NCI-H82 treated with DMSO at 0.1 percent for 48 hours (cell line): ENCODE data around the gene ACTR8.

ENCODE experiments used
- DNase-seq: peaks from one replicate; lab custom pipeline; 2025; ENCODE audit not compliant: unreplicated experiment; lab: John Stamatoyannopoulos, UW

The ACTR8 gene

DNA sequence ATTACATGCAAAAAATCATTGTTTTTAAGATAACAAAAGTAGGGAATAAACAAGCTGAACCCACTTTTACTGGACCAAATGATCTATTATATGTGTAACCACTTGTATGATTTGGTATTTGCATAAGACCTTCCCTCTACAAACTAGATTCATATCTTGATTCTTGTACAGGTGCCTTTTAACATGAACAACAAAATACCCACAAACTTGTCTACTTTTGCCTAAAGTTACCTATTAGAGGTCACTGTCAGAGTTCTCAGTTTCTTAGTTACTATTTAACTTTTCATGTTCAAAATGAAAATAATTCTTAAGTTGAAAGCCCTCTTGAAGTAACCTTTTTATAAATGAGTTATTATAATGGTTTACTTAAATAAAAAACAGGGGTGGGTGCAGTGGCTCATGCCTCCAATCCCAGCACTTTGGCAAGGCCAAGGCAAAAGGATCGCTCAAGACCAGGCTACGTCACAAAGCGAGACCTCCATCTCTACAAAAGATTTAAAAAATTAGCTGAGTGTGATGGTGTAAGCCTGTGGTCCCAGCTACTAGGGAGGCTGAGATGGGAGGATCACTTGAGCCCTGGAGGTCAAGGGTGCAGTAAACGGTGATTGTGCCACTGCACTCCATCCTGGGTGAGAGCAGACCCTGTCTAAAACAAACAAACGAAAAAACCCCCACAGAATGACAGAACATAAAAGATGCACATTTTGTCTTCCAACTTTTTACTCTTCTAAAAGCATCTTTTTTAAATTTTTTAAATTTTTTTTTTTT is 16.0 kb downstream of the ACTR8 start:
- DNase-seq = no peak

DNA sequence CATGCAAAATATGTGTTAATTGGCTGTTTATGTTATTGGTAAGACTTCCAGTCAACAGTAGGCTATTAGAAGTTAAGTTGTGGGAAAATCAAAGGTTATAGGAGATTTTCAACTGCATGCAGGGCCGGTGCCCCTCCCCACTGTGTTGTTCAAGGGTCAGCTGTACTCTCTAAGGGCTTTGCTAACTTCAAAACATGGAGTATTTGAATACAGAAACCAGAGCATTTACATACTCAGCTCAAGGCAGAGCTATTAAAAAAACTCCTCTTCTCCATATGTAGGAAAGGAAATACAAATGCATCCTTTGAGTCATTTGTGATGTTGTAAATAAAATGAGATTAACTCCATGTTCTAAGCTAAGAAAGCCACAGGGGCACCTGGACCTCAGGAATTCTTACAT is 18.8 kb downstream of the ACTR8 start:
- no peak for DNase-seq

DNA sequence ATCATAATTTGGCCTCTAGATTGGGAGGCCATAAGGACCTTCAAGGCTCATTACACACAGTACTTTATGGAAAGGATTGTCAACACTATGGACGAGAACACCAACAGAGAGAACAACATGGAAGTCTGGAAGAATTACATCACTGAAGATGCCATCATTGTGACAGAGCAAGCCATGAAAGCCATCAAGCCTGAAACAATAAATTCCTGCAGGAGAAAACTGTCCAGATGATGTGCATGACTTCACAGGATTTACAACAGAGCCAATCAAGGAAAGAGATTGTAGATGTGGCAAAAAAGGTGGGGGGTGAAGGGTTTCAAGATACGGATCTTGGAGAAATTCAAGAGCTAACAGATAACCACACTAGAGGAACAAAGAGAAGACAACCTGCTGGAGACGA is 19.7 kb downstream of the ACTR8 start:
- DNase-seq = no peak

DNA sequence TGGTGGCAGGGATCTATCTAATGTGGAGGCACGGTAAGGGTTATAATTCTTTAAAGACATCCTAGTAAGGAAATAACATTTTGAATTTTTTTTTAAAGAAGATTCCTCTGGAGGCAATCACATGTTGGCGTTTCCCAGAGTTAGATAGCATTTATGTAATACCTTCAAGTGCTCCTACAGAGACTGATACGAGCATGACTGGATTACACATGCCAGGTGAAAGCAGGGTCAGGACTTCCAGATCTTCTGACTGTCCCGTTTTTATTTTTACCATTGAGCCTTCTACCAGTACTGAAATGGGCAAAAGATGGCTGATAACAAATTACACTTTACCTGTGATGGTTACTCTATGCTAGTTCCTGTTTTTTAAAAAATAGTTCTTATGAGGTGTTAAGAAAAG is 21.8 kb downstream of the ACTR8 start:
- DNase-seq = no peak

DNA sequence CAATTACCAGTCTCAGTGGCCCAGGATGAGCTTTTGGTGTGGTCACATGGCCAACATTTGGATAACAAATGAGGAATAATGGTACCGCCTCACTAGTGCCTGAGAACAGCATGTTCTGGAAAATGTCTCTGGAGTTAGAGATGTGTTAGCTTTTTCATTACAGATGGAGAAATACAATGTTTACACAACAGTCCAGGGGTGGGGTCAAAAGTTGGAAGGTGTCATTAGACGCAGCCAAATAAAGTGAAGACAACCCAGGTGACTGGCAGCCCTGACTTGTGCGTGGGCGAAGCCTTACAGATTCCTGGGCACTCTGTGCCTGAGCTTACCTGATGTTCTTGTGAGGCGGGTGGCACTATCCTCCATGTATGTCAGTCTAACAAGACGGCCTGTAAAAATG is 22.8 kb downstream of the ACTR8 start:
- no peak for DNase-seq

DNA sequence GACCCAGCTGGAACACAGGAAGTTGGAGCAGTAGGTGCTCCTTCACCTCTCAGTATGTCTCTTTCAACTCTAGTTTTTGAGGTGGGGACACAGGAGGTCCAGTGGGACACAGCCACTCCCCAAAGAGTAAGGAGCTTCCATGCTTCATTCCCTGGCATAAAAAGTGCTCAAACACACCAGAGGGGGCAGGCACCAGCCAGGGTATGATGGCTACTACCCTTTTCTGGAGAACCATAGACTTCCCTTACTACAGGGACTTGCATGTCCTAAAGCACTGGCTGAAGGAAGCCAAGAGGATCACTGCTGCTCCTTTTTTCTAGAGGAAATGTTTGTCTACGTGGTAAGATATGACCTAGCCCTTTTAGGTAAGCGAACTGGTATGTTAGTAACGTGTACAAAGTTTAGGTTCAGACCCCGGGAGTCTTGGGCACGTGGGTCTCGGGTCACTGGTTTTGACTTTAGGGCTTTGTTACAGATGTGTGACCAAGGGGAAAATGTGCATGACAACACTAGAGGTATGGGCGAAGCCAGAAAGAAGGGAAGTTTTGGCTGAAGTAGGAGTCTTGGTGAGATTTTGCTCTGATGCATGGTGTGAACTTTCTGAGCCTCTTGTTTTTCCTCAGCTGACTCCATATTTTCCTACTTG is 23.7 kb downstream of the ACTR8 start:
- no peak for DNase-seq

DNA sequence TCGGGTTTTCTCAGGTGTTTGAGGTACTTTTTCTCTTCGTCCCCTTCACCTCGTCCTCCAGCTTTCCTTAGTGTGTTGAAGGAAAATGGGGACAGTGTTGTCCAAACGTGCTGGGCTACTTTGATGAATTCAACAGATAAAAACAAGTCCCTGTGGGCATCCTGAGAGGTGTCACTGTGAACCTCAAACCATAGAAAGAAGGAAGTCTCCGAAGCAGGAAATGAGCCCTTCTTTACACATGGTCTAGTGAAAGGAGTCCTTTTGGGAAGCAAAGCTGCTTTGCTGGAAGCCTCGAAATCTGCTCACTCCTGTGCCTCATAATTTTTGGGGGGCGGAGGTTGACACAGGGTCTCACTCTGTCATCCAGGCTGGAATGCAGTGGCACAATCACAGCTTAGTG is 25.0 kb downstream of the ACTR8 start:
- DNase-seq = no peak

DNA sequence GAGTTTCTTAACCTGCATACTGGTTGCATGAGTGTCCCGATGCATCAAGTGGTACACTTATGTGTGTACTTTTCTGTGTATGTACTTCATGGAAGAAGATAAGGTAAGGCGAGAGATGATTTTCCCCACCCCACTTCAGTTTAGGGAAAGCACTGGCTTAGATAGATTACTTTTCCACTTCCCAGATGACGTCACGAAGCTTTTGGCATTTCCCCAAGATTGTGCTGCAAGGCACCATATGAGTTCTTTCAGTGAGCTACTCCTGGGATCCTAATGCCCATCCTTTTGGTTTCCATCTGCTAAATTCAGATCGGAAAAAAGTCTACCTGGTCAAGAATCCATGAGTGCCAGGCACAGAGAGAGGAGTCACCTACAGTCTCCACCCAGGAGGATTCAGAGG is 31.1 kb downstream of the ACTR8 start:
- DNase-seq = no peak

DNA sequence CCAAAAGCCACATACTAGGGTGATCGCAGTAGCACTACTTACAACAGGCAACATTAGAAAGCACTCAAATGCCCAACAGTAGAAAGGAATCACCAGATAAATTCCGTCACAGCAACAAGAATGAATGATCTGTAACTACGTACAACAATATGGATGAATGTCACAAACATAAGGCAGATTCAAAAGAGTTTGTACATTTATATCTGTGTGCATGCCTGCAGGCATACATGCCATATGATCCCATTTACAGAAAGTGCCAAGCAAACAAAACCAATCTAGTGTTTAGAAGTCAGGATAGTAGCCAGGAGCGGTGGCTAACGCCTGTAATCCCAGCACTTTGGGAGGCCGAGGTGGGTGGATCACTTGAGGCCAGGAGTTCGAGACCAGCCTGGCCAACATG is 32.0 kb downstream of the ACTR8 start:
- DNase-seq = no peak

DNA sequence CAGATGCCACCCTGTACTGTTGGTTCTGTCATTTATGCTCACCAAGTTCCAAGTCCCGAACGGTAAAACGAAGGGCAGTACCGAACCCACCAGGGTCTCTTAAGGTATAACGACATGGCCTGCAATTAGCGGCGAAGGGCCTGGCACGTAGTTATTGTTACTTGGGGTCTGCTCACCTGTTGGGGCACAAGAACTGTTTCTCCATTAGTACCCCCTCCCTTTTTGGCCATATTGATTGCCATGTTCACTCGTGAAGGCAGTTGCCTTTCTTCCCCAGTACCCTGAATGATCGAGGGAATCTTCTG is 35.1 kb downstream of the ACTR8 start:
- no peak for DNase-seq

DNA sequence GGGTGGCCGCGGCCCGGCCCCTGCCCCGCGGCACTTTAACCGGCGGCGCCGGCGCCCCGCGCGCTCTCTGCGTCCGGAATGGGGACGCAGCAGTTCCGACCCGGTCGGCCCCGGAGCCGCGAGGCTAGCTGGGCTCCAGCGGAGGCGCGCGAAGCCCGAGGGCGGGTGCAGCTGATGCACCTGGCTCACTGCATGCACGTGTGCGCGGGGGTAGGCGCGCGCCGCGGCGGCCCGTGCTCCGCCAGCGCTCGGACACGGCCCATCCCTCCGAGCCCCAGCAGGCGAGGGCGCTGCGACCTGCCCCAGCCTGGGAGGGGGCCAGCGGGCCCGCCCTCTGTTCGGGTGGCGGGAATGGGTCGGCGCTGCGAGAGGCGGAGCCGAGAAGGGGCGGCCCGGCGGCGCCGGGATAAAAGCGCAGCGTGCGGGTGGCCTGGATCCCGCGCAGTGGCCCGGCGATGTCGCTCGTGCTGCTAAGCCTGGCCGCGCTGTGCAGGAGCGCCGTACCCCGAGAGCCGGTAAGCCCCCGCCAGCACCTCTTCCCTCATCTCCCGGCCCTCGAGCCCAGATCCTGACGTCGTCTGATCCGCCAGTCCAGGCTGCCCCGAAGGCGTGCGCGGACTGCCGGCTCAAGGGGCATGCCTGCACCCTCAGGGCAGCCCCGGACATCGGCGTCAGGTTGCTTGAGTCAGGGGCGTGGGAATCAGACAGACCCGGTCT is 35.7 kb downstream of the ACTR8 start, which contains the start of the genes CHDH and IL17RB:
CHDH (minus strand) TSS at position 286 of the 717 bp plus-strand sequence. CDS start 22,411 bp downstream, outside the sequence.
IL17RB (plus strand) TSS at position 435 of the 717 bp plus-strand sequence; CDS start at position 456, 21 bp downstream.
- no peak for DNase-seq

DNA sequence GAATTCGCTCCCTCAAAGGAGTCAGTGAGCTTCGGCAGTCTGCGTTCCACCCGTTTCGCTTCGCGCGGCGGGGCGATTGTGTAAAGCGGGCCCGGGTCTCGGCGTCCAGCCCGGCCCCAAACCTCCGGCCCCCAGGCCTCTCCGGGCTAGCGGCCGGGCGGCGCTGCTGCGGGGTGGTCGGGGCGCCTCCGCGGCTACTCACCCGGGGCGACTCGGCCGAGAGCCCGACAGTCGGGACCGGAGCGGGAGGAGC is 36.1 kb downstream of the ACTR8 start:
- DNase-seq = no peak

DNA sequence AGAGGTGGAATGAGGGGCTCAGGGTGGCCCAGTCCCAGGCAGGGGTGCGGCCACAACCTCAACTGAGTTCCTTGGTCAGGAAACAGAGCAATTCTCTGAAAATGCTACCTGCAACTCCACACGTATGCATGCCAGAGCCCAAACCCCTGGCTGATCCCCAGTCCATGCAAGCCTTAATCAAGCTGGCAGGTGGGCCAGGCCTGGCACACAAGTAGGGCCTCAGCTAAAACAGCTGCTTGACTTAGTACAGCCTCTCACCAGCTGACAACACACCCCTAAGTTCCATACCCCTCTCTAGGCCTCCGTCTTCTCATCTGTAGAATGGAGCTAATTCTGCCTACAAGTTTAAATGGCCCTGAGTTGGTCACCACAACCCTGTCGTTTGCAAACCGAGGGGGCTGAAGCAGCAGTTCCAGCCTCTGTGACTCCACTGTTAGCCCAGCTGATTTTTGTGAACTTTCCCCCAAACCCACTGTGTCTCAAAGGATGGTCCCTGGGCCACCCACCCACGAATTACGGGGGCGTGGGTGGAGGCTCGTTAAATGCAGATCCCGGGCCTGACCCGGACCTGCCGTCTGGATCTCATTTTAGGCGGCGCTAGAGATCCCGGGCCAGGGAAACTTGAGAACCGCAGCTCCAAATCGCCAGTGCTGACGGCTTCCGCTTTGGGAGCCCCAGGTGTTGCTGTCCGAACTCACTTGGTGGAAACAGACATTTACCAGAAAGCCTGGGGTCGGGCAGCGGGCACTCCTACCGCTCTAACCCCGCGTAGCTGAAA is 36.7 kb downstream of the ACTR8 start:
- no peak for DNase-seq

DNA sequence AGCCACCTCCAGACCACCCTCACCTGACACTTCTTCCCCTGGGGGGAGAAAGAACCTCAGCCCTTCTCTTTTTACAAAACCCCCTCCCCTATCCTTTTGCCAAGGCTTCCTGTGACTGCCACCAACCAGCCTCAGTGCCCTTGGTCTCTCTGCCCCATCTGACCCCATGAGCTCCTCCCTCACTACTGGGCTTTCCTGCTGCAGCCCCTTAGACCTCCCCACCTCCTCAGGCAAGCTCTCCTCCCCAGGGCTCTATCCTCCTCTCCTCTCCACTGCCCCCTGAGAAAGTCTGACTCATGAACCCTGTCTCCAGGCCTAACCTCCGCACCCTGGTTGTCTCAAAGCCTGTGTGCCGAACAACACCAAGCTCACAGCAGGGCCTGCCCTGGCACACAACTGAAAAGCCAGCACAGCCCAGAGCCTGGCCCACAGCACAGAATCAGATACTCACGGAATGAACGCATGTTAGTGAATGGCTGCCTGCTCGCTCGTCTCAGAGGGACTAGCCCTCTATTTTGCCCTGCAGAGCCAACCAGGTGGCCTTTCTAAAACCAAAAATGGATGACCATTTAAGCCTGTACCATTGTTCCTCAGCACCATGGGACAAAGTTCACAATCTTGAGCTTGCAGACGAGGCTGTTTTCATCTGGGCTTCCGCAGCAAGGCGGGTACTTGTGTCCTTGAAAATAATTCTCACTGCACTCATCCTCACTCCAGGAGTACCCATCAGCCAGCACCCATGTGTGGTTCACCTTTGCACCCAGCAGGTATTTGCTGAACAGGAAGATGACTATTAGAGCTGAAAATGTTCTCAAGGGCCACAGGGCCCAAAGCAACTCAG is 37.5 kb downstream of the ACTR8 start:
- no peak for DNase-seq

DNA sequence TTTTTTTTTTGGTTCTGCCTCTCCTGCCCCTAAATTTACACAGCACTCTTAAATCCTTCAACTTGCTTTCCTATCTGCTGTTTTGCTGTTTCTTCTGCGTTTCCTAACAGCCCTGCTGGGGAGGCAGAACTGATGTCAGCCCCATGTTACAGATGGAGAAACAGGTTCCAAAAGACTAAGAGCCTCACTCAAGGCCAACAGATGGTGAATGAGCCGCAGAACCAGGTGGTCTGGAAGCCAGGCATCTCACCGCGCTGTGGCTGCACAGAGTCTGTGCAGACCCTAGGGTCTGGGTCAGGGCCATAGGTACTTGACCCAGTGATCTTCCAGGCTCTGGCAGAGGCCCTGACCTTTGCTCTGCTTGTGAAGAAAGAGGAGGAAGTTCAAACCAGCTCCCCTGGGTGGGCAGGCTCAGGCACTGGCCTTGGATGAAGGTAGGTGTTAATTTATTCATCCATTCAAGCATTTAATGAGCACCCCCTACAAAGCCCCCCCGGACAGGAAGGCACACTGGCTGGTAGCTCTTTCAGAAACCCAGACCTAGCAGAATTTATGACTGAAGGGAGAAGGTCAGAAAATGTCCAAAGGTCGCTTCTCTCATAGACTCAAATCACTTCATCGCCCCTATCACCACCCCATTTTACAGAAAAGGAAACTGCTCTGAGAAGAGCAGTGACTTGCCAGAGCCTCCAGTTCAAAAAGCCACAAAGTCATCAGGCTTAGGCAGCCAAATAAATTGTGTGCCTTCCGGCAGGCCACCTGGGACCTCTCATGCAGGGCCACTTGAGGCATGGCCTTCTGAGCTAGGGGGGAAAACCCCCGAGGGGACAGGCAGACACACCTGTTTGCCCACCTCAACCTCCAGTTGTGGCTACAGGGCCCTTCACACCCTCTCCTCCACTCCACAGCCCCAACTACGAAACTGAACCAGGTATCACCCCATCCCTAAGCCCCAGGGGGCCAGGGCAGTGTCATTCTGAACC is 38.5 kb downstream of the ACTR8 start:
- DNase-seq = no peak

DNA sequence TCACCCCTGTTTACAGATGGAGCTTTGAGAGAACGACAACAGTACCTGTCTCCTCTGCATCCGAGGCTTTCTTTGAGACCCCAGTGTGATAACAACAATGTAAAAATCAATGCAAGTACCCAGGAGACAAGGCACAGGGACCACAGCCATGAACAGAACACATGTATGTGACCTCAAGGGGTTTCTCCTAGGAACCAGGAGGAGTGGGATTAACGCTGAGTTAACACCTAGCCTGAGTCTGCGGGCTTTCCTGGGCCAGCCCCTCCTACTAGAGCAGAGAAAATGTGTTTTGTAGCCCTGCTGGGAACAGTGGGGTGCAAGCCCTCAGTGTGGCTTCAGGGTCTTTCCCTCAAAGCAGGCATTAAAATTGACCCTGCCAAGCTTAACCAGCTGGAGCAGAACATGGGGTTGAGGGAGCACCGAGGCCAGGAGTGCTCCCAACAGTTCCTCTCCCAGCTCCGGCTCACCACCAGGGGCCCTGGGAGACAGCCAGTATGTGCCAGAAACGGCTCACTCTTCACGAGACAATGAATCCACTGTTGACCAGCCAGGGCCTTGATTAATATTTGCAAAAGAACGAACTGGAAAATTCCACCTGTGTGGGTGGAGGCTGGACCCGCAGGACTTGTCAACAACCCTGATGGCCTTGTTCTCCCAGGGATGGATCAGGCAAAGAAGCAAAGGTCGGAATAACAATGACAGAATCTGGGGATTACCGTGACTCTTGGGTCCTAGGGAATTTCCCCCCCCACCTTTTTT is 39.3 kb downstream of the ACTR8 start:
- DNase-seq = no peak

DNA sequence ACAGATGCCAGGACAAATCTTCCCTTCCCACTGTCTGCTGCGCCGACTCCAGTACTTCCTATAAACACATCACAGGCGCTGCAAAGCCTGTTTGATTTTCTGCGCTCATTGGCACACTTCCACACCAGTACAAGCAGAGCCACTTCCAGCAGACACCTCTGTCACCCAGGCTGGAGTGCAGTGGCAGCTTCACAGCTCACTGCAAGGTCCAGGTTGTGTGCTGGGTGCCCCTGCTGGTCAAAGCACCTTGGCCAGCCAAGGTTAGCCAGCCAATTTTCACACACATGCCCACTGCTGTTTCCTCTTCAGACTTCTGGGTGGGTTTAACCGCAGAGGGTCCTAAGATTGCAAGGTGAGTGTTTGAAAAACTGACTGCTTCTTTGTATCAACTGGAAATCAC is 40.7 kb downstream of the ACTR8 start:
- no peak for DNase-seq

DNA sequence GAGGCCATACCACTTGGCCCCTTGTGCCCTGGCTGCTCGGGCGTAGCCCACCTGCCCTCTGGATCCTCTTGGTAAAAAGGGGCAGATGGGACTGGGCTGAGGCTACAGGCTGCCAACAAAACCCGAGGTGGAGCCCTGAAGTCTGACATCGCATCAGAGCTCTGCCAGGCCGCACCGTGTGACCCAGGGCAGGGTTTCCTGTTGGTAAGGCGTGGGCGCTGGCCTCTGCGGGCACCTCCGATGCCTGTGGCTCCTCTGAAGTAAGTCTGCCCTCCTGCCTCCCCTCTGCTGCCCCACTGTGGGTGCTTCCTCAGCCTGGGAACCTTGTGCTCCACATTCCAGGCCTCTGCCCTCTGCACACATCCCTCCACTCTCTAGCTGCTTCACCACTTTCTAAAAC is 44.6 kb downstream of the ACTR8 start:
- no peak for DNase-seq
